ENCODE data around the gene SPRN.

DNA sequence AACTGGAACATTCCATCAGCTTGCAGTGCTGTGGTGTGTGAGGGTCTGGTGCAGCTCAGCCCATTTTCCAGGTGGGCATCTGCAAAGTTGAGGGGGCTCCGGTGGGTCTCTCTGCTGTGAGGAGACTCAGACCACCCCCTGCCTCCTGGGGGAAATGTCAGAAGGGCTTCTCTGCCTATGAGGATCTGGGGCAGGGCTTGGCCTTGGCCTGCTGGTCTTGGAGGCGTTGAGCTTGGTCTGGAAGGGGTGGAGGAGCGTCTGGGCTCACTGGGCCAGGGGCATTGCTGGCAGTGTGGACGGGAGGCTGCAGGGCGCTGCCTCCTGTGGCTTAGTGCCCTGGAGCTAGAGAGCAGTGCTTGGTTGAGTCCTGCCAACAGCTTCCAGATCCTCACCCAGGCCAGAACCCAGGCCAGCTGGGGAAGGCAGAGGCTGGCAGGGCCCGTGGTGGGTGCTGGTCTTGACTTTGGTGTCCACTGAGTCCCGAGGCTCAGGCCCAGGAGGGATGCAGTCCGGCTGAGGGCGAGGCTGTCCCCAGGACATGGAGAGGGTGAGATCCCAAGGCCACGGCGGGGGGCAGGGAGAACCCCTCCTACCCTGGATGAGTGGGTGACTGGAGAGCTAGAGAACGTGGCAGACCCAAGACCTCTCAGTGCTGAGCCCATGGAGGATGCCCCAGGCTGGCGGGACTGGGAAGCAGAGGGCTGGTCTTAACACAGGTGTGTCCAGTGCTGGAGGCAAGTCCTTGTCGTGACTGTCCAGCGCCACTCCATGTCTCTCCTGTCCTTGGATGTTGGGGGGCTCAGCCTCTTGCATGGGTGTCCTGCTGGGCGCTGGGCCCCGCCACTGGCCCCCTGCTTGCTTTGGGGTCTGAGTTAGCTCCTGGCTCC lies 2.8 kb downstream of the SPRN start:
- TF ChIP-seq POLR2AphosphoS5 (IDR thresholded peaks at IDR 0.05; ENCODE audit: low read depth): no peak
- TF ChIP-seq, protein P1, sequence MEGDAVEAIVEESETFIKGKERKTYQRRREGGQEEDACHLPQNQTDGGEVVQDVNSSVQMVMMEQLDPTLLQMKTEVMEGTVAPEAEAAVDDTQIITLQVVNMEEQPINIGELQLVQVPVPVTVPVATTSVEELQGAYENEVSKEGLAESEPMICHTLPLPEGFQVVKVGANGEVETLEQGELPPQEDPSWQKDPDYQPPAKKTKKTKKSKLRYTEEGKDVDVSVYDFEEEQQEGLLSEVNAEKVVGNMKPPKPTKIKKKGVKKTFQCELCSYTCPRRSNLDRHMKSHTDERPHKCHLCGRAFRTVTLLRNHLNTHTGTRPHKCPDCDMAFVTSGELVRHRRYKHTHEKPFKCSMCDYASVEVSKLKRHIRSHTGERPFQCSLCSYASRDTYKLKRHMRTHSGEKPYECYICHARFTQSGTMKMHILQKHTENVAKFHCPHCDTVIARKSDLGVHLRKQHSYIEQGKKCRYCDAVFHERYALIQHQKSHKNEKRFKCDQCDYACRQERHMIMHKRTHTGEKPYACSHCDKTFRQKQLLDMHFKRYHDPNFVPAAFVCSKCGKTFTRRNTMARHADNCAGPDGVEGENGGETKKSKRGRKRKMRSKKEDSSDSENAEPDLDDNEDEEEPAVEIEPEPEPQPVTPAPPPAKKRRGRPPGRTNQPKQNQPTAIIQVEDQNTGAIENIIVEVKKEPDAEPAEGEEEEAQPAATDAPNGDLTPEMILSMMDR (IDR thresholded peaks at IDR 0.05; ENCODE audit: insufficient read depth, low read length): no peak
